GF-D8 (cell line): Measurements from ENCODE around the gene CYP27B1.
A peak's percentile ranks its signal among the peaks of the same experiment; 100 is the strongest.

ENCODE experiments used
- DNase-seq: peaks from one replicate; lab custom pipeline; 2025; lab: John Stamatoyannopoulos, UW

The CYP27B1 gene

GRCh38 chr12:57750561-57751431 is 16.1 kb downstream of the CYP27B1 start:
- no peak for DNase-seq

- DNase-seq, result no peak
Measured at GRCh38 chr12:57749061-57749460, 17.8 kb downstream of the CYP27B1 start.

DNA sequence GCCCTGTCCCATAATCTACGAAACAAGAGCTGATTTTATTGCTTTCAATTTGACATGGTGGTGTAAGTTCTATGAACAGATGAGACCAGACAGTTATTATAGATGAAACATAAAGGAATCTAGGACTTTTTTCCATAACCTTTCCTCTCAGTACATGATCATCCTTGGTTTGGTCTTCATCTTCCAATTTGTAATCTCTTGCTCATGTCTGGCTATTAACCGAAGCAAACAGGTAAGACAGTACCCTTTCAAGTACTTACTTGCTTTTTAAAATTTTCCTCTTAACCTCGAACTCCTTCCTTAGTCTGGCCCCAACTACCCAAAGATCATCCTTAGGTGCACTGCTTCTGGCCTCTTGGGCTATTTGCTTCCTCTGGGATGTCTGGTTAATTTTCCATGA is 20.9 kb downstream of the CYP27B1 start:
- no peak for DNase-seq

GRCh38 chr12:57745485-57745881 is 21.4 kb downstream of the CYP27B1 start:
- DNase-seq, result no peak

GRCh38 chr12:57744777-57745484 is 21.9 kb downstream of the CYP27B1 start, which contains the start of gene TSPAN31:
Gene TSPAN31, plus strand, starts transcription at chr12:57745039. Its CDS starts 116 bp downstream, at chr12:57745155.
- peak; percentile 96 for DNase-seq

DNA sequence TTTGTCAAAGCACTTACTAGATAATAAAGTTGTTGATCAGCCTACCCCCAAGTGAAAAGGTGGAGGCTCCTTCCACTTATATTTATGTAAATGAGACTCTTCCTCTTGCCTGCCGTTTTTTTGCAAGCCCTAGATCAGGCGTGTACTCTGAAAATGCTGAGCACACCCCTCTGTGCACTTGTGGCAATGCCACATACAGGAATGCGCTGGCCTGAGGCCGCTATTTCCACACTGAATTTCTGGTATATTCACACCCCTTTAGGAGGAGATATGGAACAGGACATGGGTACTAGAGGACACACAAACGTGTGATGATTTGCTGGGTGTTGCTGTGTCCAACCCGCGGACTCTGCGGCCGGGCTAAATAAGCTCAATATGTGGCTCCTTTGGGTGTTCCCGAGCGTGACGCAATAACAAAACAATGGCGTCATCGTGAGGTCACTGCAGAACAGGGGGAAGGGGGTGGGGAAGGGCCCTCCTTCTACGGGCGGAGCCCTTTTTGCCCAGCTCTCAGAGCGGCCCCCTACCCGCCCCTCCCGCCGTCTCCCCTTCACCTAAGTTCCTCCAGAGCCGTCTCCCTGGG is 22.6 kb downstream of the CYP27B1 start:
- peak; percentile 63 for DNase-seq

GRCh38 chr12:57743769-57744168 is 23.1 kb downstream of the CYP27B1 start:
- no peak for DNase-seq

- peak; percentile 48 for DNase-seq
Measured at GRCh38 chr12:57741844-57742738, 24.8 kb downstream of the CYP27B1 start.

DNA sequence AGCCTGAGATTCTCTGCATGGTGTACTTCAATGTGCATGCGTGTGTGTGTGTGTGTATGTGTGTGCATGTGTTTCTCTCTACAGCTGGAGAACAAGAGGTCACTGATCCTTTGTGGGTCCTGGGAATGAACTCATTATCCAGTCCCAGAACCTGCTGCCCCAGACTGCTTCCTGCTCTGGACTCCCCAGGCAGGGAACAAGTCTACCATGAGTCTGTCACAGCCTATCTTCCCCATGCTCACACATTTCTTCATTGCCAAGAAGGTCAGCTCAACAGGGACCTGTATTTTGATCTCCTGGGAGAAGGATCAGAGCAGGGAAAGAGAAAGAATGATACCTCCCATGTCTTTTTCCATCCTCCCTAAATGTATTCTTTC is 25.5 kb downstream of the CYP27B1 start:
- DNase-seq, result no peak

- DNase-seq, result peak; percentile 76
Measured at GRCh38 chr12:57740656-57741412, 26.0 kb downstream of the CYP27B1 start.

DNA sequence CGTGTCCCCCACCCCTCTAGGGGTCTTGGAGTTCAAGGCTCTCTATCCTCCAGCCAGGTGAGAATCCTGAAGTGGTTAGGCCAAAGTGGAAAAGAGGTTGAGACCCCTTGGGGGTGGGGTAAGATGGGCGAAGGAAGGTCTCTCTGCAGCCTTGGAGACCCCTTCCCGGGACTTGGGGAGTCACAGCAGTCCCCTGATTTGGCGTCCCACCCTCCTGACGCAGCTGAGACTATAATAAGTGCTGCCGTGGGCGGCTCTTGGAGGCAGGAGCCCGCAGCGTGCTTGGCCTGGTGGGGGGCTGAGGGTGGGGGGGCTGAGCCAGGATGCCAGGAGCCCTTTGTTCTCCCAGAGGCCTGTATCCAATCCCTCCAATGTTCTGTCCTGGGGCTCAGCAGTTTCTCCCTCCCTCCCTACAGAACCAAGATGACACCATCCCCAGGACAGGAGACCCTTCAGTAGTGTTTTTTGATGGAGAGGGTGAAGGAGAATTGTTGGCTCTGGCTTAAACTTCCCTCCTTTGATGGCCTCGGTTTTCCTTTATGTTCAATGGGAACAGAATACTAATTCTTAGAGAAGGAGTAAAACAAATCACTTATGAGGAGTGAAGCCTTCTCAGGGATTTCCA is 26.9 kb downstream of the CYP27B1 start:
- no peak for DNase-seq

DNA sequence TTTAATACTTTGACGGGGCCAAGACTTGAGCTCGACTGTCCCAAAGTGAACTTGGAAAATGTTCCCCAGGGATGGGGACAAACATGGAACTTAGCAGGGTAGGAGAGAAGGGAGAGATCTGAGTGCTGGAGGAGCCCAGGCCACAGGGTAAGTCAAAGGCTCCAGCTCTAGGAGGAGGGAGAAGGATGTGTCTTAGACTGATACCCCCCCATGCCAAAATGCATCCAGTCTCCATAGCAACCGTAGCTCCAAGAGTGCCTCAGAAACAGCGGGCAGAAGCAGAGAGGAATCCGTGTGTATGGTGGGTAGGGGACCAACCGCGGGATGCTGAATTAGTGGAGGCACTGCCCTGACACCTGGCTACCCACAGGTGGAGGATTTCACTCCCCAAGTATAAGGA is 27.5 kb downstream of the CYP27B1 start:
- no peak for DNase-seq

DNA sequence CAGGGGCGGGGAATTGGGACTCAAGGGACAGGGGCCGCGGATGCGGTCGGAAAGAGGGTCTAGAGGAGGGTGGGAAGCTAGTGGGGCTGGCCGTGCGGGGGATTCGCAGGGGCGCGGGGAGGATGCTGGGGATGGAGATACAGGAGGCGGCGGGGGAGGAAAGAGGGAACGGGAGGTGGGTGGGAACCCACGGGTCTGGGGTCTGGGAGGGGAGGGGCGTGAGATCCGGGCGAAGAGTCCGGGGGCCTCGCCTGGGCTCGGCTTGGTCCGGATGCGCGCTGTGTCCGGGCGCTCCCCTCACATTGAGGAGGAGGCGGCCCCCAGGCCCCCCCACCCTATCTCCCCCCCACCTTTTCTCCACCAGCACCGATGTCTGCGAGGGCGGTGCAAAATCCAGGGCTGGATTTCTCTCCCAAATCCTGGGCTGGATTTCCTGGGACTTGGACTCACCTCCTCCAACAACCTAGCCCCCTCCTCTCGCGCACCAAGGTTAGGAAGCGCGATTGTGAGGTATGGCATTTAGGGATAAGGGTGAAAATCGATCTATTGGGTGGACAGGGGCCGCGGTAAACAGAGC is 28.1 kb downstream of the CYP27B1 start, which contains the start of gene AGAP2:
Gene AGAP2 (minus strand): TSS at position 82 of the 577 bp plus-strand sequence. CDS start 496 bp downstream, outside the sequence.
- DNase-seq, result no peak

DNA sequence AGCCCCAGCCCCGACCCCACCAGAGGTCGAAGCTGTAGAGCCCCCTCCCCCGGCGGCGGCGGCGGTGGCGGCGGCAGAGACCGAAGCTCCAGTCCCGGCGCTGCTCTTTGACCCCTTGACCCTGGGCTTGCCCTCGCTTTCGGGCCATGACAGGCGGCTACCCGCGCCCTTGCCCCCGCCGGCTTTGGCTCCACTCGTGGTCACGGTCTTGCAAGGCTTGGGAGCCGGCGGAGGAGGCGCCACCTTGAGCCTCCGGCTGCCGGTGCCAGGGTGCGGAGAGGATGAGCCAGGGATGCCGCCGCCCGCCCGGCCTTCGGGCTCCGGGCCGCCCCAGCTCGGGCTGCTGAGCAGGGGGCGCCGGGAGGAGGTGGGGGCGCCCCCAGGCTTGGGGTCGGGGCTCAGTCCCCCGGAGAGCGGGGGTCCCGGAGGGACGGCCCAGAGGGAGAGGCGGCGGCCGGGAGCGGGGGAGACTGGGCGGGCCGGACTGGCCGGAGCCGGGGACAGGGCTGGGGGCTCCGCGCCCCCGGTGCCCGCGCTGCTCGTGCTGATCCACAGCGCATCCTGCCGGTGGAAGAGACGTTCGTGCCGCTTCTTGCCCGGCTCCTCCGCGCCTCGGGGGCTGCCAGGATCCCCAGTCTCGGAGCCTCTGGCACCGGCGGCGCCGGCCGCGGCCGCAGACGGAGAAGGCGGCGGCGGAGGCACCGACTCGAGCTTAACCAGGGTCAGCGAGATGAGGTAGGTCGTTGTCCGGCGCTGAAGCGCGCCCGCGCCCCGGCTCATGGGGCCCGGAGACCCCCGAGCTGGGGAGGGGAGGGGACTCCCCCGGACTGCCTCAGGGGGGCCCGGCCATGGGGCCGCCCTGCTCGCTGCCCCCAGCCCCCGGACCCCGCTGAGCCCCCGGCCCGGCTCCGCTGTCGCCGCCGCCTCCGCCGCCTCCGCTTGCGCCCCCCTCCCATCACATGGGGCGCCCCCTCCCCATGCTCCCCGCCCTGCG is 29.1 kb downstream of the CYP27B1 start:
- DNase-seq, result no peak

- no peak for DNase-seq
Measured at GRCh38 chr12:57736741-57737466, 30.0 kb downstream of the CYP27B1 start.

- DNase-seq, result no peak
Measured at GRCh38 chr12:57735952-57736740, 30.7 kb downstream of the CYP27B1 start.

- no peak for DNase-seq
Measured at GRCh38 chr12:57735198-57735855, 31.6 kb downstream of the CYP27B1 start.
